Activated T-helper 2 cell treated with anti-CD3 and anti-CD28 coated beads, Interferon-gamma antibody, Interleukin-2, Interleukin-4, amounts not matched to agents 10 μg/mL and 5 μg/mL and 100 μg/mL, durations not matched to agents 14 hours and 24 hours and 36 hours (primary cell): ENCODE data around the gene SIDT2. TPM values are rescaled to one million over a fixed set of nuclear protein-coding genes. Genes with fewer than 3 reads are reported as not detected.

Experiments used
- DNase-seq: peaks from one replicate; pipeline ENCODE4 v3.0.0; 2021; ENCODE audit warnings: low spot score
- H3K27ac Mint-ChIP-seq: one replicate; pipeline ENCODE4 v1.8.0; 2021; ENCODE audit warnings: mixed read lengths
- H3K27me3 Mint-ChIP-seq: one replicate; pipeline ENCODE4 v1.8.0; 2021; ENCODE audit warnings: low read depth, mixed read lengths
- H3K36me3 Mint-ChIP-seq: one replicate; pipeline ENCODE4 v1.8.0; 2021; ENCODE audit warnings: low read depth, mixed read lengths
- H3K4me1 Mint-ChIP-seq: one replicate; pipeline ENCODE4 v1.8.0; 2021; ENCODE audit warnings: low read depth, mixed read lengths
- H3K4me3 Mint-ChIP-seq: one replicate; pipeline ENCODE4 v1.8.0; 2021; ENCODE audit warnings: low read depth, mild to moderate bottlenecking, moderate library complexity, mixed read lengths
- H3K9me3 Mint-ChIP-seq: one replicate; pipeline ENCODE4 v1.8.0; 2021; ENCODE audit warnings: mixed read lengths
- intact Hi-C: fragments of 100-400 bp; cut with micrococcal nuclease; formaldehyde crosslinking; loops from one replicate; pipeline ENCODE4 v1.15.1; 2023
- total RNA-seq: library from RNA; stranded (reverse); gene quantifications from 2 replicates; pipeline ENCODE4 v1.2.3, GENCODE V29; 2022

Gene SIDT2
- total RNA-seq, 1 donor from 2014 or later = 26.1 TPM

DNA sequence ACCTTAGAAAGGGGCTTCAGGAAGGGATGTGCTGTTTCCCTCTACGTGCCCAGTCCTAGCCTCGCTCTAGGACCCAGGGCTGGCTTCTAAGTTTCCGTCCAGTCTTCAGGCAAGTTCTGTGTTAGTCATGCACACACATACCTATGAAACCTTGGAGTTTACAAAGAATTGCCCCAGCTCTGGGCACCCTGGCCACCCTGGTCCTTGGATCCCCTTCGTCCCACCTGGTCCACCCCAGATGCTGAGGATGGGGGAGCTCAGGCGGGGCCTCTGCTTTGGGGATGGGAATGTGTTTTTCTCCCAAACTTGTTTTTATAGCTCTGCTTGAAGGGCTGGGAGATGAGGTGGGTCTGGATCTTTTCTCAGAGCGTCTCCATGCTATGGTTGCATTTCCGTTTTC is 18.5 kb downstream of the SIDT2 start:
- H3K27ac Mint-ChIP-seq = no peak overlapping the region
- peaks cover 4% of the 10 kb centered on the region for H3K36me3 Mint-ChIP-seq
- no peak for DNase-seq
- H3K9me3 Mint-ChIP-seq = no peaks in the 10 kb centered on the region
- no peaks in the 10 kb centered on the region for H3K27me3 Mint-ChIP-seq
- no peak overlapping the region for H3K4me3 Mint-ChIP-seq
- intact Hi-C loops = no loop called here
- H3K4me1 Mint-ChIP-seq = no peaks in the 10 kb centered on the region

DNA sequence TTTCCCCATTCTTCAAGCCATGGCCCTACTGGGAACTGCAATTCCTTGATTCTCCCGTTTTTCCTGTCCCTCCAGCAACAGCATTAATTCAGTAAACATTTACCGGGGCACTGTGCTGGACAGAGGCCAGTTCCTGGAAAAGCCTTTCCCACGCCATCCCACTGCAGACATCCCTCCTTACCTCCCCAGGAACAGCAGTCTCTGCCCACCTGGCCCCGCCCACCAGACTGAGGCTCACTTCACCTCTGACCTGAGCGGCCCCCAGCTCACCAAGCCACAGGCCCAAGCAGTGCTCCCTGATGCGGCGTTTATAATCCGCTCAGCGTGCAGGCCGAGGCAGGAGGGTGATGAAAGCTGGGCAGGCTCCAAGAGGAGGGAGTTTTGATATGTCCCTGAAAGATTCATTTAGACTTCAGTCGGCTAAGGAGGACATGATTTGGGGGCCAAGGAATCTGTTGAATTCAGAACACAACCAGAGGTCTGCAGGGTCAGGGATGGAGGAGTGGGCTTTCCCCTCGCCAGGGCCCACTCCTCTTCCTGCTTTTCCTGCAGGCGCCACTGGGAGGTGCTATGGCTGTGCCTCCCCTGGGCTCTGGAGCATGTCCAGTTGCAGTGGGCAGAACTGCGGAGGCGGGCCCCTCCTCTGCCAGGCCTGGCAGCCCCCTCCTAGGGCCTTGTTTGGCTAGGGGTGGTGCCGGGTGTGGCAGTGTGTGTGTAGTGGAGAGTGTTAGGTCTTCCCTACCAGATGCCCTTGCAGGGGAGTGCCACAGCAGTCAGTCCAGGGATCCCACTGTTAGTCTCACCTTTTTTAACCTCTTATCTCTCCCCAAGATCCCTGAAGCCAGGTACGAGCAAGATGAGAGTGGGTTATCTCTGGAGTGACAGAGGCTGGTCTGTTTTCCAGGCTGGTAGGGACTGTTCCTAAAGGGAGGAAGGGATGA is 19.2 kb downstream of the SIDT2 start:
- no peak for DNase-seq
- H3K36me3 Mint-ChIP-seq = peaks cover 4% of the 10 kb centered on the region
- intact Hi-C loops = no loop called here
- H3K4me3 Mint-ChIP-seq = no peak overlapping the region
- H3K27ac Mint-ChIP-seq = no peak overlapping the region
- no peaks in the 10 kb centered on the region for H3K9me3 Mint-ChIP-seq
- H3K27me3 Mint-ChIP-seq = no peaks in the 10 kb centered on the region
- no peaks in the 10 kb centered on the region for H3K4me1 Mint-ChIP-seq

DNA sequence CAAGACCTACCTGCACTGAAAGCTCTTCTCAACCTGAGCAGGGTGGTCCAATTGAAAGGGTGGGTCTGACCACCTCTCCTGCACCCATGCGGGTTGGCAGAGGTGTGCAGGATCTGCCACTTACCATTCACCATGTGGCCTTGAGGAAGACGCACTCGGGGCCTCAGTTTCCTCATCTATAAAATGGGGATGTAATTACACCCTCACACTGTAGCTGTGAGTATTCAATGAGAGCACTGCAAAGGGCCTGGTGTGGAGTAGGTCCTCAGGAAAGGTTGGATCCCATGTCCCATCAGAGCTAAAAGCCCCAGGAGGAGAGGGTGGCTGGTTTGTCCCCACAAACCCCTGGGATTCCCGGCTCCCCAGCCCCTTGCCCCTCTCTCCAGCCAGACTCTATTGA is 20.1 kb downstream of the SIDT2 start:
- no peak overlapping the region for H3K27ac Mint-ChIP-seq
- intact Hi-C loops = no loop called here
- H3K27me3 Mint-ChIP-seq = no peaks in the 10 kb centered on the region
- no peaks in the 10 kb centered on the region for H3K9me3 Mint-ChIP-seq
- DNase-seq = no peak
- no peaks in the 10 kb centered on the region for H3K4me1 Mint-ChIP-seq
- peaks cover 9% of the 10 kb centered on the region for H3K36me3 Mint-ChIP-seq
- no peak overlapping the region for H3K4me3 Mint-ChIP-seq

DNA sequence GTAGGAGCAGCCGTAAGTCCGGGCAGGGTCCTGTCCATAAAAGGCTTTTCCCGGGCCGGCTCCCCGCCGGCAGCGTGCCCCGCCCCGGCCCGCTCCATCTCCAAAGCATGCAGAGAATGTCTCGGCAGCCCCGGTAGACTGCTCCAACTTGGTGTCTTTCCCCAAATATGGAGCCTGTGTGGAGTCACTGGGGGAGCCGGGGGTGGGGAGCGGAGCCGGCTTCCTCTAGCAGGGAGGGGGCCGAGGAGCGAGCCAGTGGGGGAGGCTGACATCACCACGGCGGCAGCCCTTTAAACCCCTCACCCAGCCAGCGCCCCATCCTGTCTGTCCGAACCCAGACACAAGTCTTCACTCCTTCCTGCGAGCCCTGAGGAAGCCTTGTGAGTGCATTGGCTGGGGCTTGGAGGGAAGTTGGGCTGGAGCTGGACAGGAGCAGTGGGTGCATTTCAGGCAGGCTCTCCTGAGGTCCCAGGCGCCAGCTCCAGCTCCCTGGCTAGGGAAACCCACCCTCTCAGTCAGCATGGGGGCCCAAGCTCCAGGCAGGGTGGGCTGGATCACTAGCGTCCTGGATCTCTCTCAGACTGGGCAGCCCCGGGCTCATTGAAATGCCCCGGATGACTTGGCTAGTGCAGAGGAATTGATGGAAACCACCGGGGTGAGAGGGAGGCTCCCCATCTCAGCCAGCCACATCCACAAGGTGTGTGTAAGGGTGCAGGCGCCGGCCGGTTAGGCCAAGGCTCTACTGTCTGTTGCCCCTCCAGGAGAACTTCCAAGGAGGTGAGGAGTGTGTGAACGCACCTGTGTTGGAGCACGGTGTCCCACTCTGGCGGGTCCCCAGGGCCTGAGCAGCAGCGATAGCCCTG is 20.7 kb downstream of the SIDT2 start, which contains the start of gene TAGLN:
TAGLN (plus strand) TSS at position 318 of the 863 bp plus-strand sequence. CDS start 3,644 bp downstream, outside the sequence.
- Mint-ChIP-seq H3K27ac (no peak within 1 kb of the TSS), H3K4me1 (no peaks in the 10 kb centered on the region), H3K27me3 (no peaks in the 10 kb centered on the region), H3K4me3 (no peak within 1 kb of the TSS), H3K9me3 (no peaks in the 10 kb centered on the region), H3K36me3 (peaks cover 15% of the 10 kb centered on the region)
- no peak for DNase-seq
- intact Hi-C loops = no loop called here

DNA sequence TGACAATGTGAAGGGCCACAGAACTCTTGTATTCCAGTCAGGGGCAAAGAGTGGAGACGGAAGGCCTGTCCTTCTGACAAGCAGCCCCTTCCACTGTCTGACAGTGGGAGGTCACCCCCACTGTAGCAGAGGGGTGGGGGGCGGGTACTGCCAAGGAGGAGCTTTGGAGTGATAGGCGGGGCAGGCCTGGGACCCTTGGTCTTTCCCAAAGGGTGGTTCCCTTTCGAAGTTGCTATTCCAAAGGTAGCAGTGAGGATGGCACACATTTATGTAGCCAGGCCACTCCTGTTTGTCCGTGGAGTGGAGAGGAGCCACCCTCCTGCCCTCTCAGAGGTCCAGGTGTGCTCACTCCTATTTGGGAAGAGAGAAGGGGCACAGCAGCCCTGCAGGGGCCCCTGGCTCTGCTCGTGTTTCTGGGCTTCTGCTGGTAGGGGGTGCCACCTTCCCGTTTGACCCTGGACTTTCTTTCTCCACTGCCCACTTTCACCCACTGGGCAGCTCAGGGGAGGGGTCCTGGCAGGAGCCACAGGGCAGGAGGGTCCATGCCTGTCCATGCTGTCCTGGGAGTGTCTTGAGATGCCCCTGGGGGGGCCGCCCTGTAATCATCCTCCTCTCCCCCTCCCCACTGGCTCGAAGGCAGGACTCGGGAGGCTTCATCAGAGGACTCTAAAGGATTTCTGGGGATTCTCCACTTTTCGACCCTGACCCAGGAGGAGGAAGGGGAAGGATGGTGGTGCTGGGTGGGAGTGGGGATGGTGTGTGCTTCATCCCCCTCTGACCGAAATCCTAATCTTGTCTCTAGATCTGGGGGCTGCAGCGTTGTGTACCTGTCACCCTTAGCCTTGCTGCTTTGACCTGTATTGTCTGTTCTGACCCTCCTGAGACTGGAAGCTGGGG is 21.6 kb downstream of the SIDT2 start:
- Mint-ChIP-seq H3K4me3 (no peak overlapping the region), H3K36me3 (peaks cover 23% of the 10 kb centered on the region), H3K27ac (no peak overlapping the region), H3K27me3 (no peaks in the 10 kb centered on the region), H3K4me1 (no peaks in the 10 kb centered on the region), H3K9me3 (no peaks in the 10 kb centered on the region)
- DNase-seq = no peak
- intact Hi-C loops = no loop called here

DNA sequence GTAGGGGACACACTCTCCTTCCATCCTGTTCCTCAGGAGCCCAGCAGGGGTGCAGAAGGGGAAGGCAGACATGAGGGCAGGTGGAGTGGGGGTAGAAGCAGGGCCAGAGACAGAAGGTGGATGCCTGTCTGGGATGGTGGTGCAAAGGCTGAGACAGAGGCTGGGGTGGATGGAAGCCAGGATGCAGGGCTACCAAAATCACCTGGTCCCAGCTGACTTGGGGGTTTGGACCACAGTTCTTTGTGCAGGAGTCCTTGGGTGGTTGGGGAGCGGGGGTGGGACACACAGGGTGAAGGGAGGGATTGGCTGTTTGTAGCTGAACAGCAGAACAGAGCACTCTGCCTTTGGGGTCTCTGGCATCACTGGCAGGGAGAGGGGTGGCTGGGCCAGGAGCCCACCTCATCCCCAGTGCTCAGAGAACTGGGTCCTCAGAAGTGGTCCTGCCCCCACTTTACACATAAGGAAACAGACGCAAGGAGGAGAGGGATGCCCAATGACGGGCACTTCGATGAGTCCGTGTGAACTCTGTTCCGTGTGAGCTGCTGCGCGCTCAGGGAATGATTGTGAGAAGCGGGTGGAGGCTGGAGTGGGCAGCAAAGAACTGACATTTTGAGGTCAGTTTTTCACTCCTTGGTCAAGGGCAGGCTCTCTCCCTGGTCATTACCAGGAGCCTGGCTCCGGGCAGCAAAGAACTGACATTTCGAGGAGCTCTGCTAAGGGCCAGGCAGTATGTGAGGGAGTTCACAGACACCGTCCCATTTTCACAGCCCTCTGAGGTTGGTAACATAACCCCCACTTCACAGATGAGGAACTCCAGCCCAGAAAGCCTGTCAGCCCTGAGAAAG is 22.5 kb downstream of the SIDT2 start:
- Mint-ChIP-seq H3K4me1 (no peaks in the 10 kb centered on the region), H3K9me3 (no peaks in the 10 kb centered on the region), H3K27ac (no peak overlapping the region), H3K4me3 (no peak overlapping the region), H3K36me3 (peaks cover 29% of the 10 kb centered on the region), H3K27me3 (no peaks in the 10 kb centered on the region)
- no peak for DNase-seq
- intact Hi-C loops = no loop called here

DNA sequence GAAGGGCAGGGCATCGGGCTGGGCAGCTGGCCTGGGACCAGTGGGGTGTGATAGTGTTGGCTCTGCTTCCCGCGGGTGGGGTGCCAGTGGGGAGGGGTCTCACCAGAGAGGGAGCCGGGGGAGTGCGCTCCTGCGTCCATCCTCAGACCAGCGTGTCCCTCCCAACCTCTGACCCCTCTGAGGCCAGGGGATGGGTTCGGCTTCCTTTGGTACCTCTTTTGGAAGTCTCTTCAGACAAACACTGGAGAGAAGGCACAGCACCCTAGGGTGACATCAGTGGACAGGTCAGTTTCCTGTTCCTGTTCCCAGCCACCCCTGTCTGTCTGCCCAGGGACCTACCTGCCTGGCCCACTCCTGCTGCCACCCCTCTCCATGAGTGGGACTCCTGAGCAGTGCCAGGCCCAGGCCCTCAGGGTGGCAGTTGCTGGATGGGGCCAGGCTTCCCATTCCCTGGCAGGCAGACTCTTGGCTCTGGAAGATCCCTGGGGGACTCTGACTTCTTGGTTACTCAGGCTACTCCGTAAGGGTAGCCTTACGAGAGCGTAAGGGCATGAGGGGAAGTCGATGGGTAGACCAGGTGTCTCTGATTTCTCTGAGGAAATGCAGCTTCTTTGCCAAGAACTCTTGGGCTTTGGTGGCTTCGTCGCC is 23.2 kb downstream of the SIDT2 start:
- Mint-ChIP-seq H3K4me1 (no peaks in the 10 kb centered on the region), H3K27ac (no peak overlapping the region), H3K9me3 (no peaks in the 10 kb centered on the region), H3K36me3 (peaks cover 31% of the 10 kb centered on the region), H3K4me3 (no peak overlapping the region), H3K27me3 (no peaks in the 10 kb centered on the region)
- no peak for DNase-seq
- intact Hi-C loops = no loop called here

DNA sequence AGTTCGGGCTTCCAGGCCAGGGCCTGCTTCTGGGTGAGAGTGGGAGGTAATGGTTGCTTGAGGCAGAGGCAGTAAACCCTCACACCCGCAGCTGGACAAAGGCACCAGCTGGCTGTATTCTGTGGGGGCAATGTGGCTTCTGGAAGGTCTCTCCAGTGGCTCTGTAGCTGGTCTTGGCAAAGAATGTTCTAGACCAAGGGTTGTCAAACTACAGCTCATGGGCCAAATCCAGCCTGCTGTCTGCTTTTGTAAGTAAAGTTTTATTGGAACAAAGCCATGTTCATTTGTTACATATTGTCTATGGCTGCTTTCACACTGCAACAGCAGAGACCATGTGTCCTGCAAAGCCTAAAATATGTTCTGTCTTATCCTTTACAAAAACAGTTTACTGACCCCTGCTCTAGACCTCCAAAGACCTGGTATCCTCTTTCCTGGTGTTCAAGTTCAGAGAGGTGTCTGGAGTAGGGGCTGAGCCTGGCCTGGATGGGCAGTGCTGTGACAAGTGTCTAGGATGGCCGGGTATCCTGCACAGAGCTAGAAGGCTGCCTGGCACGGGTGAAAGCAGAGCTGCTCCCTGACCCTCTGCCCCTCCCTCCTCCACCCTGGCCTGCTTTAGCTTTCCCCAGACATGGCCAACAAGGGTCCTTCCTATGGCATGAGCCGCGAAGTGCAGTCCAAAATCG is 24.0 kb downstream of the SIDT2 start:
- DNase-seq = no peak
- no peaks in the 10 kb centered on the region for H3K4me1 Mint-ChIP-seq
- no peak overlapping the region for H3K27ac Mint-ChIP-seq
- intact Hi-C loops = no loop called here
- H3K4me3 Mint-ChIP-seq = no peak overlapping the region
- no peaks in the 10 kb centered on the region for H3K27me3 Mint-ChIP-seq
- H3K36me3 Mint-ChIP-seq = peaks cover 31% of the 10 kb centered on the region
- no peaks in the 10 kb centered on the region for H3K9me3 Mint-ChIP-seq

DNA sequence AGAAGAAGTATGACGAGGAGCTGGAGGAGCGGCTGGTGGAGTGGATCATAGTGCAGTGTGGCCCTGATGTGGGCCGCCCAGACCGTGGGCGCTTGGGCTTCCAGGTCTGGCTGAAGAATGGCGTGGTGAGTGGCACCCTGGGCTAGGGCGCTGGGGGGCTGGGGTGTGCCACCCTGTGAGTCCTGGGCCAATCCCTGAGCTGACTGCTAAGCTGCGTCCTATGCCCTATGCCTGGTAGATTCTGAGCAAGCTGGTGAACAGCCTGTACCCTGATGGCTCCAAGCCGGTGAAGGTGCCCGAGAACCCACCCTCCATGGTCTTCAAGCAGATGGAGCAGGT is 24.5 kb downstream of the SIDT2 start:
- peaks cover 31% of the 10 kb centered on the region for H3K36me3 Mint-ChIP-seq
- no peaks in the 10 kb centered on the region for H3K9me3 Mint-ChIP-seq
- DNase-seq = no peak
- H3K4me1 Mint-ChIP-seq = no peaks in the 10 kb centered on the region
- no peaks in the 10 kb centered on the region for H3K27me3 Mint-ChIP-seq
- intact Hi-C loops = no loop called here
- no peak overlapping the region for H3K27ac Mint-ChIP-seq
- H3K4me3 Mint-ChIP-seq = no peak overlapping the region

DNA sequence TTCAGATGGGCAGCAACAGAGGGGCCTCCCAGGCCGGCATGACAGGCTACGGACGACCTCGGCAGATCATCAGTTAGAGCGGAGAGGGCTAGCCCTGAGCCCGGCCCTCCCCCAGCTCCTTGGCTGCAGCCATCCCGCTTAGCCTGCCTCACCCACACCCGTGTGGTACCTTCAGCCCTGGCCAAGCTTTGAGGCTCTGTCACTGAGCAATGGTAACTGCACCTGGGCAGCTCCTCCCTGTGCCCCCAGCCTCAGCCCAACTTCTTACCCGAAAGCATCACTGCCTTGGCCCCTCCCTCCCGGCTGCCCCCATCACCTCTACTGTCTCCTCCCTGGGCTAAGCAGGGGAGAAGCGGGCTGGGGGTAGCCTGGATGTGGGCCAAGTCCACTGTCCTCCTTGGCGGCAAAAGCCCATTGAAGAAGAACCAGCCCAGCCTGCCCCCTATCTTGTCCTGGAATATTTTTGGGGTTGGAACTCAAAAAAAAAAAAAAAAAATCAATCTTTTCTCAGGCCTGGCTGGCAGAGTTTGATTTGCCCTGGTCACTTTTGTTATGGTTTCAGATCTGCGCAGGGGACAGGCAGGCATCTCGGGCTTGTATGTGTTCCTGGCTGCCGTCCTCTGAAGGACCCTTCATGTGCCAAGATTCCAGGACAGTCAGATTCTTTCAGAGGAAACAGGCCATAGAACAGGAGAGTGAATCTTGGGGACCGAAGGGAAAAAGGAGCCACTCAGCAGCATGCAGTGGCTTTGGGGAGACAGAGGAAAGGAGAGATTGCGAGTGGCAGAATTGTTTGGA is 25.9 kb downstream of the SIDT2 start:
- Mint-ChIP-seq H3K27me3 (no peaks in the 10 kb centered on the region), H3K4me3 (no peak overlapping the region), H3K4me1 (no peaks in the 10 kb centered on the region), H3K9me3 (no peaks in the 10 kb centered on the region), H3K27ac (no peak overlapping the region), H3K36me3 (peaks cover 31% of the 10 kb centered on the region)
- intact Hi-C loops = loop anchor here (5.0 kb wide), 1 partner anchor 72 kb away; no protein-coding TSS in a partner anchor
- no peak for DNase-seq
